ENCODE measurements around the gene CCDC82. TPM values are rescaled to one million over a fixed set of nuclear protein-coding genes. Genes with fewer than 3 reads are reported as not detected.
"Not testable (repeated sequence)": the region's sequence is repeated elsewhere in the genome, so short reads cannot be mapped to it uniquely, and the experiment has no call there.

The CCDC82 gene
- polyA plus RNA-seq, 2 of the 4 experiments (the other 2 are of a cell fraction) = 17.6 to 27.6 TPM

- TF ChIP-seq SMC3 (IDR thresholded peaks at IDR 0.05) (no peak), ZFP36 (IDR thresholded peaks at IDR 0.05; ENCODE audit: borderline replicate concordance, partially characterized antibody) (no peak), ELK1 (IDR thresholded peaks at IDR 0.05; ENCODE audit: low read depth, low read length) (no peak), JUNB (IDR thresholded peaks at IDR 0.05) (no peak), ZC3H11A (IDR thresholded peaks at IDR 0.05) (no peak), KDM5A (IDR thresholded peaks at IDR 0.05) (no peak)
These were observed 41.0 kb upstream of the CCDC82 start (continued) for GRCh38 chr11:96430668-96431067.

- no peak overlapping the region for H3K27ac ChIP-seq
- ATAC-seq = no peak
These were observed 35.0 kb upstream of the CCDC82 start for GRCh38 chr11:96424693-96425092.

GRCh38 chr11:96413408-96413807 is 23.7 kb upstream of the CCDC82 start:
- ChIA-PET POLR2A (no interaction called here), CTCF (no interaction called here)
- FAIRE-seq (no peak), ATAC-seq (no peak), DNase-seq (ENCODE audit: low read depth in 1 of 2, low spot score in 1 of 2) (no peak)
- no peaks in the 10 kb centered on the region for H3K4me1 ChIP-seq
- H3K4me3 ChIP-seq = no peak overlapping the region
- no peaks in the 10 kb centered on the region for H3K9me3 ChIP-seq
- no peak overlapping the region for H3K4me2 ChIP-seq
- H3K27ac ChIP-seq = no peak overlapping the region
- no peak for TF ChIP-seq CBX8 (IDR thresholded peaks at IDR 0.05)
- TF ChIP-seq RARB (CRISPR knock-in tag; IDR thresholded peaks at IDR 0.05) = no peak
- TF ChIP-seq POLR2A (IDR thresholded peaks at IDR 0.05; ENCODE audit: low read length) = no peak
- no peak for TF ChIP-seq FOSL2 (IDR thresholded peaks at IDR 0.05)
- no peak for TF ChIP-seq FOSL2 (CRISPR knock-in tag; IDR thresholded peaks at IDR 0.05)
- TF ChIP-seq BHLHE40 (IDR thresholded peaks at IDR 0.05; ENCODE audit: low read depth, low read length) = no peak
- no peak for TF ChIP-seq FOXS1 (CRISPR knock-in tag; IDR thresholded peaks at IDR 0.05)
- no peak for TF ChIP-seq HES2 (IDR thresholded peaks at IDR 0.05)
- TF ChIP-seq TFCP2L1 (CRISPR knock-in tag; IDR thresholded peaks at IDR 0.05) = no peak
- TF ChIP-seq HOXB13 (CRISPR knock-in tag; IDR thresholded peaks at IDR 0.05; ENCODE audit: low read depth) = no peak
- TF ChIP-seq SMC3 (IDR thresholded peaks at IDR 0.05) = no peak
- TF ChIP-seq EP300 (IDR thresholded peaks at IDR 0.05) = no peak
- TF ChIP-seq RAD21 (conservative IDR thresholded peaks at IDR 0.05 in 1 of 2, IDR thresholded peaks at IDR 0.05 in 1 of 2) = no peak
- no peak for TF ChIP-seq HEYL (CRISPR knock-in tag; IDR thresholded peaks at IDR 0.05)
- TF ChIP-seq FOSB (CRISPR knock-in tag; IDR thresholded peaks at IDR 0.05) = no peak
- TF ChIP-seq EHF (CRISPR knock-in tag; IDR thresholded peaks at IDR 0.05) = no peak

More at GRCh38 chr11:96424693-96425092, 35.0 kb upstream of the CCDC82 start:
- Histone ChIP-seq H3K4me1 (no peaks in the 10 kb centered on the region), H3K4me2 (no peak overlapping the region), H3K4me3 (no peak overlapping the region), H3K9me3 (no peaks in the 10 kb centered on the region)
- 9% methylated on average over 2 of the region's 2 CpGs for WGBS (ENCODE audit: missing lambda C conversion rate)
- ChIA-PET POLR2A (no interaction called here), CTCF (interaction anchor here (0.9 to 2.6 kb wide), 2 partner anchors 200 to 589 kb away, joined by 3 to 11 read pairs; no protein-coding TSS in a partner anchor)
- no peak for DNase-seq (ENCODE audit: low read depth in 1 of 2, low spot score in 1 of 2)
- TF ChIP-seq SMC3 (IDR thresholded peaks at IDR 0.05) (no peak), FOSL2 (IDR thresholded peaks at IDR 0.05) (no peak; the same call in 1 of the 2 replicates), FOSL2 (CRISPR knock-in tag; IDR thresholded peaks at IDR 0.05) (peak; percentile 43; the same call in 1 of the 2 replicates), JUNB (IDR thresholded peaks at IDR 0.05) (no peak), RAD21 (conservative IDR thresholded peaks at IDR 0.05 in 1 of 2, IDR thresholded peaks at IDR 0.05 in 1 of 2) (no peak)
- FAIRE-seq = no peak

- H3K27ac ChIP-seq = no peak overlapping the region
- no peak for FAIRE-seq
- H3K4me3 ChIP-seq = no peak overlapping the region
- H3K4me1 ChIP-seq = no peaks in the 10 kb centered on the region
- TF ChIP-seq CHD4 (IDR thresholded peaks at IDR 0.05; ENCODE audit: borderline replicate concordance) (no peak), ZNF302 (CRISPR knock-in tag; IDR thresholded peaks at IDR 0.05) (no peak), ZC3H11A (IDR thresholded peaks at IDR 0.05) (no peak), FOSL2 (IDR thresholded peaks at IDR 0.05) (no peak), FOSL2 (CRISPR knock-in tag; IDR thresholded peaks at IDR 0.05) (no peak)
- ChIA-PET CTCF (no interaction called here), POLR2A (no interaction called here)
- no peak for DNase-seq (ENCODE audit: low read depth in 1 of 2, low spot score in 1 of 2)
- no CpG with 5 or more reads among the region's 1 CpG for WGBS (ENCODE audit: missing lambda C conversion rate)
- no peak for ATAC-seq
- H3K9me3 ChIP-seq = no peaks in the 10 kb centered on the region
- no peak overlapping the region for H3K4me2 ChIP-seq
These were observed 23.2 kb upstream of the CCDC82 start for GRCh38 chr11:96412761-96413381.

- POLR2A ChIA-PET; H3K4me1 ChIP-seq; ATAC-seq; FAIRE-seq; H3K27ac ChIP-seq; CTCF ChIA-PET; DNase-seq (ENCODE audit: low read depth in 1 of 2, low spot score in 1 of 2); H3K4me3 ChIP-seq; H3K4me2 ChIP-seq; H3K9me3 ChIP-seq: not testable (repeated sequence)
- WGBS (ENCODE audit: missing lambda C conversion rate) = 82% methylated on average over 15 of the region's 18 CpGs
These were observed 21.7 kb upstream of the CCDC82 start for GRCh38 chr11:96411412-96411811.

All from A549 (cell line).